Ammon's horn (tissue), 1 donor: Measurements from ENCODE around the gene PXK.
A peak's percentile ranks its signal among the peaks of the same experiment; 100 is the strongest.

ENCODE experiments used
- DNase-seq: peaks from one replicate; pipeline ENCODE4 v3.0.0-alpha.2; 2016; ENCODE audit warnings: low spot score

Gene PXK

GRCh38 chr3:58466899-58467563 lies 134.3 kb downstream of the PXK start:
- DNase-seq = no peak

- no peak for DNase-seq
These were observed 136.4 kb downstream of the PXK start for GRCh38 chr3:58469096-58469495.

- DNase-seq = no peak
These were observed 137.8 kb downstream of the PXK start for GRCh38 chr3:58470363-58471024.

GRCh38 chr3:58471025-58471887 lies 138.6 kb downstream of the PXK start:
- peak; percentile 29 for DNase-seq

- DNase-seq = no peak
These were observed 140.6 kb downstream of the PXK start for GRCh38 chr3:58473275-58473674.

- DNase-seq = peak; percentile 49
These were observed 141.7 kb downstream of the PXK start for GRCh38 chr3:58474348-58474911.

- DNase-seq = no peak
These were observed 142.4 kb downstream of the PXK start for GRCh38 chr3:58474967-58475578.
